H1 (cell line): ENCODE data around the gene CEND1. TPM values are rescaled to one million over a fixed set of nuclear protein-coding genes. Genes with fewer than 3 reads are reported as not detected.

ENCODE experiments used
- CTCF ChIA-PET: fragments of 300-600 bp; sonication (Branson Sonifier 250); formaldehyde crosslinking; loops from one replicate; lab custom pipeline; 2021; ENCODE audit not compliant: partially characterized antibody; lab: Charles Lee
- POLR2A ChIA-PET: fragments of 300-600 bp; sonication (Branson Sonifier 250); formaldehyde crosslinking; loops from one replicate; lab custom pipeline; 2021; ENCODE audit warnings: inconsistent platforms; ENCODE audit not compliant: partially characterized antibody; lab: Charles Lee
- DNase-seq, 2 experiments: peaks; one replicate each; pipeline versions ENCODE4 v3.0.0 to v3.0.0-alpha.2; 2010 to 2022; ENCODE audit warnings: low spot score in 2 of 2, low read depth in 1 of 2, mixed read lengths in 1 of 2
- FAIRE-seq: peaks from 2 replicates; lab custom pipeline; 2011; peaks lifted over from hg19 to GRCh38; lab: Jason Lieb, UNC
- H2AFZ ChIP-seq: 2 replicates; pipeline ENCODE4 v1.8.1; 2012; ENCODE audit warnings: low read length, inconsistent platforms
- H2AK5ac ChIP-seq: 2 replicates; pipeline ENCODE4 v1.6.1; 2013; ENCODE audit warnings: low read depth, low read length
- H2BK120ac ChIP-seq: replicated peaks from 2 replicates; pipeline ENCODE3; 2013; ENCODE audit warnings: low read depth, low read length, inconsistent platforms
- H2BK12ac ChIP-seq: 2 replicates; pipeline ENCODE4 v1.6.1; 2013; ENCODE audit warnings: low read depth, low read length
- H2BK15ac ChIP-seq: 2 replicates; pipeline ENCODE4 v1.6.1; 2013; ENCODE audit warnings: low read length
- H2BK20ac ChIP-seq: 2 replicates; pipeline ENCODE4 v1.6.1; 2013; ENCODE audit warnings: low read length
- H2BK5ac ChIP-seq: 2 replicates; pipeline ENCODE4 v1.6.1; 2013; ENCODE audit warnings: low read depth, low read length
- H3K14ac ChIP-seq: 2 replicates; pipeline ENCODE4 v1.6.1; 2013; ENCODE audit warnings: inconsistent platforms; ENCODE audit not compliant: insufficient read length
- H3K18ac ChIP-seq: 2 replicates; pipeline ENCODE4 v1.6.1; 2013; ENCODE audit warnings: low read length; ENCODE audit errors: extremely low read depth
- H3K23ac ChIP-seq: 2 replicates; pipeline ENCODE4 v1.6.1; 2013; ENCODE audit warnings: inconsistent platforms; ENCODE audit not compliant: insufficient read length
- H3K23me2 ChIP-seq: 2 replicates; pipeline ENCODE4 v1.6.1; 2013; ENCODE audit warnings: low read depth, low read length
- H3K27ac ChIP-seq: 2 replicates; pipeline ENCODE4 v1.6.1; 2011; ENCODE audit warnings: low read depth, low read length, inconsistent platforms
- H3K27me3 ChIP-seq, 4 experiments: replicated peaks in 1 of 4; 1 replicate in 1 of 4; 2 replicates in 3 of 4; pipeline versions ENCODE4 v1.6.1 to v1.8.1; 2011 to 2013; ENCODE audit warnings: low read length in 3 of 4, mild to moderate bottlenecking in 3 of 4, inconsistent platforms in 2 of 4, mixed read lengths in 2 of 4, moderate library complexity in 1 of 4; ENCODE audit not compliant: control insufficient read depth in 3 of 4, insufficient read depth in 3 of 4; ENCODE audit errors: extremely low read depth in 1 of 4
- H3K36me3 ChIP-seq, 4 experiments: 2 replicates each; pipeline versions ENCODE4 v1.6.1 to v1.8.1; 2011 to 2013; ENCODE audit warnings: mild to moderate bottlenecking in 4 of 4, low read length in 3 of 4, moderate library complexity in 2 of 4, control low read depth in 1 of 4, inconsistent platforms in 1 of 4; ENCODE audit not compliant: insufficient read depth in 4 of 4, control insufficient read depth in 2 of 4
- H3K4ac ChIP-seq: replicated peaks from 2 replicates; pipeline ENCODE3; 2013; ENCODE audit warnings: low read length, low read depth, mixed read lengths, inconsistent platforms; ENCODE audit not compliant: insufficient read length
- H3K4me1 ChIP-seq, 4 experiments: replicated peaks in 1 of 4; 1 replicate in 1 of 4; 2 replicates in 3 of 4; pipeline versions ENCODE4 v1.6.1 to v1.8.1; 2011 to 2013; ENCODE audit warnings: low read length in 3 of 4, inconsistent platforms in 2 of 4, mixed read lengths in 1 of 4; ENCODE audit not compliant: insufficient read depth in 4 of 4, control insufficient read depth in 3 of 4
- H3K4me2 ChIP-seq, 2 experiments: 2 replicates each; pipeline versions ENCODE4 v1.6.1 to v1.8.1; 2011 to 2013; ENCODE audit warnings: low read depth in 2 of 2, low read length in 2 of 2, control low read depth in 1 of 2, inconsistent platforms in 1 of 2, mild to moderate bottlenecking in 1 of 2; ENCODE audit not compliant: insufficient read depth in 1 of 2
- H3K4me3 ChIP-seq, 4 experiments: fragments of 200-600, 300-600 bp in 1 of 4; sonication (generic), shearing (Covaris generic), sonication (Bioruptor Twin) in 1 of 4; 2 replicates each; pipeline versions ENCODE4 v1.5.1 to v1.8.1; 2011 to 2016; ENCODE audit warnings: low read length in 4 of 4, low read depth in 3 of 4, control low read depth in 2 of 4, inconsistent platforms in 2 of 4, mild to moderate bottlenecking in 2 of 4, mixed read lengths in 1 of 4, moderate library complexity in 1 of 4; ENCODE audit not compliant: insufficient read depth in 2 of 4; ENCODE audit errors: extremely low read depth in 1 of 4
- H3K56ac ChIP-seq: replicated peaks from 2 replicates; pipeline ENCODE3; 2013; ENCODE audit warnings: low read depth, mild to moderate bottlenecking, mixed read lengths, low read length, inconsistent platforms; ENCODE audit not compliant: insufficient read length
- H3K79me1 ChIP-seq: 2 replicates; pipeline ENCODE4 v1.6.1; 2013; ENCODE audit warnings: low read depth, low read length, control low read depth
- H3K79me2 ChIP-seq, 2 experiments: 2 replicates each; pipeline versions ENCODE4 v1.6.1 to v1.8.1; 2012 to 2013; ENCODE audit warnings: low read length in 2 of 2, mild to moderate bottlenecking in 2 of 2, inconsistent platforms in 1 of 2; ENCODE audit not compliant: insufficient read depth in 2 of 2, control insufficient read depth in 1 of 2
- H3K9ac ChIP-seq, 4 experiments: replicated peaks in 1 of 4; 1 replicate in 1 of 4; 2 replicates in 3 of 4; pipeline versions ENCODE4 v1.6.1 to v1.8.1; 2011 to 2013; ENCODE audit warnings: low read depth in 3 of 4, low read length in 3 of 4, control low read depth in 2 of 4, mild to moderate bottlenecking in 2 of 4, moderate library complexity in 2 of 4, inconsistent platforms in 1 of 4; ENCODE audit errors: extremely low read depth in 1 of 4
- H3K9me3 ChIP-seq, 2 experiments: 2 replicates each; pipeline versions ENCODE4 v1.6.1 to v1.8.1; 2012 to 2013; ENCODE audit warnings: mild to moderate bottlenecking in 2 of 2, moderate library complexity in 2 of 2, control low read depth in 1 of 2, inconsistent platforms in 1 of 2, low read depth in 1 of 2, low read length in 1 of 2, mixed read lengths in 1 of 2; ENCODE audit not compliant: insufficient read depth in 2 of 2
- H4K20me1 ChIP-seq, 2 experiments: replicated peaks in 1 of 2; 2 replicates each; pipeline versions ENCODE3 to v1.8.1; 2011 to 2013; ENCODE audit warnings: inconsistent platforms in 2 of 2, low read length in 2 of 2, mild to moderate bottlenecking in 1 of 2; ENCODE audit not compliant: insufficient read depth in 2 of 2, control insufficient read depth in 1 of 2
- H4K5ac ChIP-seq: 2 replicates; pipeline ENCODE4 v1.6.1; 2013; ENCODE audit warnings: low read length, low read depth, mixed read lengths, inconsistent platforms; ENCODE audit not compliant: insufficient read length
- H4K8ac ChIP-seq: 2 replicates; pipeline ENCODE4 v1.8.0; 2013; ENCODE audit warnings: mild to moderate bottlenecking, moderate library complexity, low read length, inconsistent platforms; ENCODE audit not compliant: insufficient read depth; ENCODE audit errors: extremely low read depth
- H4K91ac ChIP-seq: replicated peaks from 2 replicates; pipeline ENCODE3; 2013; ENCODE audit warnings: low read length, mixed read lengths, inconsistent platforms; ENCODE audit not compliant: insufficient read length
- CHD2 ChIP-seq: IDR thresholded peaks from 2 replicates; pipeline ENCODE4 v1.6.1; 2012; ENCODE audit warnings: low read length, improper control_type of control experiment
- FOSL1 ChIP-seq: IDR thresholded peaks from 2 replicates; pipeline ENCODE4 v1.6.1; 2011; ENCODE audit warnings: mild to moderate bottlenecking, low read depth, low read length, moderate library complexity; ENCODE audit not compliant: insufficient read depth
- NANOG ChIP-seq: IDR thresholded peaks from 2 replicates; pipeline ENCODE4 v1.6.1; 2011; ENCODE audit warnings: low read length, low read depth, mild to moderate bottlenecking, inconsistent platforms; ENCODE audit not compliant: insufficient read depth, poor library complexity, severe bottlenecking
- POLR2AphosphoS5 ChIP-seq: IDR thresholded peaks from 2 replicates; pipeline ENCODE4 v1.6.1; 2011; ENCODE audit warnings: low read depth, low read length
- WGBS, 2 experiments: shearing (Covaris generic) in 1 of 2; methylation state at CpG; one replicate each; pipeline versions ENCODE4 v1.1.6 to v1.1.7; 2013 to 2015; ENCODE audit warnings: low lambda C conversion rate in 2 of 2, mixed read lengths in 2 of 2, inconsistent platforms in 1 of 2, low coverage in 1 of 2, missing lambda C conversion rate in 1 of 2; ENCODE audit not compliant: insufficient replicate concordance in 2 of 2, insufficient coverage in 1 of 2, insufficient read length in 1 of 2; ENCODE audit errors: extremely low coverage in 1 of 2, missing lambda C conversion rate in 1 of 2; 5-methylcytosine and 5-hydroxymethylcytosine counted together
- polyA plus RNA-seq, 7 experiments: library from polyadenylated mRNA; depleted of rRNA in 3 of 7; stranded (reverse) in 5 of 7; unstranded in 2 of 7; fragments of >200 nt in 5 of 7; fragments of 200-250 nt in 2 of 7; gene quantifications; 1 replicate in 5 of 7; 2 replicates in 1 of 7; 4 replicates in 1 of 7; pipeline versions ENCODE4 v1.2.1 to v1.2.3, GENCODE V29; 2011 to 2013; ENCODE audit warnings: missing spikeins in 2 of 7, mixed read lengths in 2 of 7
- total RNA-seq: library from RNA; stranded (reverse); fragmentation: NEBNext Ultra II Directional; extraction: Animal tissue kit (Norgen Biotek cat#: 25700); gene quantifications from 2 replicates; pipeline ENCODE4 v1.2.1, GENCODE V29; 2021
- TF ChIP-seq, protein P1 (sequence below): IDR thresholded peaks from 2 replicates; pipeline ENCODE4 v1.6.1; 2012; ENCODE audit warnings: inconsistent platforms

CEND1 gene
- total and polyA plus RNA-seq, 2 of the 8 experiments (the other 6 are each of a cell fraction or from before 2014, with no cell fraction given): 0.82 to 5.0 TPM

DNA sequence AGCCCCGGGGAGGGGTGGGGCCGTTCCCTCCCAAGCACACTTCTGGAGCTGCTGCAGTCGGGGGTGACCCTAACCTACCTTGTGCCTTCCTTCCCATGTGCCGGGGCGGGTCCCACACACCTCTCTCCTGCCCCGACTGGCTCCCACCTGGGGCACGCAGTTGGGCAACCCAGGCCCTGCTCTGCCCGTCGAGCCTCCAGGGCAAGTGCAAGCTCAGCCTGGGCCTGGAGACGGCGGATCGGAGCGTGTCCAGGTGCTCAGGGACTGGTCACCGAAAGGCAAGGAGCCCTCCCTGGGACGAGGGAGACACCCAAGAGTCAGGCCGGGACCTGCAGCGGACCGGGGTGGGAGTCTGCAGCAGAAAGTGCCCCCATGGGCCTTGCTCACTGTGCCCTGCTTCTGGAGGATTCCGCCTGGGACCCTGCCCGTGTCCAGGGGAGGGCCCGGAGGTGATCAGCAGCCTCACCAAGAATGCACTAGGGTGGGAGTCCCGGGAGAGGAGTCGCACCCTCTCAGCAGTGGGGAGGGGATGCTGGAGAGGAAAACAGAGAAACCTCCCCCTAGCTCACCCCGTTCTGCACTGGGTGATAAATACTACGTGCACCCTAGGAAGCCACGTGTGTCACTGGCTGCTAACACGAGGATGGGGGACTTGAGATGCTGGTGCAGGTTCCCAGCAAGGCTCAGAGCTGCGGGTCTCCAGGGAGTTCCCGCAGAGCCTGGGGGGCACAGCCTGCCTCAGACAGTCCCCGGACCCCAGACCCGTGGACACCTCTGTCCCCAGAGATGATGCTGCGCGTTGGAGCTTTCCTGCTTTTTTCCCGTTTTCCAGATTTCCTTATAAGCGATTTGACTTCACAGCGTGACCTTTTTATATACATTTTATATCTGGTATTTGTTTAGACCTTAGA, 7.4 kb downstream of the CEND1 start:
- WGBS, 2 experiments: 78% methylated on average over 35 of the region's 36 CpGs; no CpG with 5 or more reads in 1 of the 2 experiments
- no peak for FAIRE-seq
- Histone ChIP-seq H2BK12ac (peak overlapping the region; percentile 19; the same call in 1 of the 2 replicates), H3K14ac (no peak overlapping the region), H2BK120ac (no peak overlapping the region), H3K9me3 (no peaks in the 10 kb centered on the region), H4K5ac (peak overlapping the region; percentile 47), H2AK5ac (no peak overlapping the region), H3K4me1 (peaks cover 0 to 21% (median 13%) of the 10 kb centered on the region in 4 experiments; a peak in 5 of 7 replicates), H3K4me2 (peak overlapping the region; percentile 4 to 10; a peak in 1 of 4 replicates), H3K36me3 (peaks cover 0 to 3% (median 0%) of the 10 kb centered on the region in 4 experiments; a peak in 2 of 8 replicates), H4K20me1 (peaks cover 2 to 20% of the 10 kb centered on the region in 2 experiments), H3K9ac (no peak overlapping the region), H3K79me1 (no peaks in the 10 kb centered on the region; the same call in 1 of the 2 replicates), H3K79me2 (peaks cover 0 to 2% of the 10 kb centered on the region in 2 experiments; a peak in 1 of 4 replicates), H4K91ac (peak overlapping the region; percentile 81), H3K56ac (no peak overlapping the region), H3K27me3 (no peaks in the 10 kb centered on the region; a peak in 1 of 7 replicates), H2BK20ac (no peak overlapping the region), H3K4me3 (0 out of 8 replicates have a peak overlapping the region, but pooled peaks of 1 of the 4 experiments have one; percentile 31), H2BK5ac (0 out of 2 replicates have a peak overlapping the region, but pooled peaks have one; percentile 0), H3K23ac (no peak overlapping the region)
- POLR2A ChIA-PET: interaction anchor here (0.6 to 35.3 kb wide), 15 partner anchors 8 to 213 kb away, joined by 3 to 636 read pairs (median 4); partner anchors contain the start of genes PIDD1, PNPLA2, RPLP2 and SLC25A22
- TF ChIP-seq, protein P1, sequence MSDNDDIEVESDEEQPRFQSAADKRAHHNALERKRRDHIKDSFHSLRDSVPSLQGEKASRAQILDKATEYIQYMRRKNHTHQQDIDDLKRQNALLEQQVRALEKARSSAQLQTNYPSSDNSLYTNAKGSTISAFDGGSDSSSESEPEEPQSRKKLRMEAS: peak; percentile 3; the same call in 1 of the 2 replicates
- no peak for TF ChIP-seq NANOG
- TF ChIP-seq FOSL1: no peak
- no peak for TF ChIP-seq CHD2
- TF ChIP-seq POLR2AphosphoS5: no peak
- TF ChIP-seq, all 59 proteins: peak for 1
- peak overlapping the region; percentile 60 for H4K8ac ChIP-seq
- H3K18ac ChIP-seq: no peak overlapping the region; the same call in 1 of the 2 replicates
- H3K23me2 ChIP-seq: peaks cover 8% of the 10 kb centered on the region; the same call in 1 of the 2 replicates
- no peak overlapping the region for H3K27ac ChIP-seq
- H3K4ac ChIP-seq: no peak overlapping the region
- H2BK15ac ChIP-seq: 0 out of 2 replicates have a peak overlapping the region, but pooled peaks have one; percentile 72
- CTCF ChIA-PET: interaction anchor here (0.9 to 2.9 kb wide), 10 partner anchors 9 to 110 kb away, joined by 3 to 14 read pairs (median 4); no protein-coding TSS in a partner anchor
- no peak for DNase-seq
- no peak overlapping the region for H2AFZ ChIP-seq
